ENCODE results near the gene FHOD1. TPM values are rescaled to one million over a fixed set of nuclear protein-coding genes. Genes with fewer than 3 reads are reported as not detected.

The FHOD1 gene
- total and polyA plus RNA-seq, 12 donors: 11.6 to 71.1 (median 19.1) TPM

DNA sequence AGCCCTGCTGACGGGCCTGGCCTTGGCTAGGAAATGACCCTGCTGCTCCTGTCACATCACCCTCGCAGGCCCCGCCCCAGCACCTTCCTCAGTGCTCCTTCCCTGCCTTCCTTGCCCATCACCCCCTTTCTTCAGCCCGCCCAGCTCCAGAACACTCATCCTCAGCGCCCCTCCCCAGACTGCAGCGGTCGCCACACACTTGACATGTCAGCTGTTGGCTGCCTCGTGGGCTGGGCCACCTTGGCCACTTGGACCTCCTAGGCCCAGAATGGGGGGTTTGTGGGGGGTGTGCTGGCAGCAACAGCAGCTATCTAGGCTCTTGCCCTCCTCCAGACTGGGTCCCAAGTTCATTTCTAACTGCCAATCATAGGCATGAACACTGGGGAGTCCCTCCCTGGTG is 37.7 kb downstream of the FHOD1 start:
- WGBS, 2 donors: 87 to 91% methylated on average over 8 of the region's 8 CpGs
- H3K27ac ChIP-seq: no peak overlapping the region

DNA sequence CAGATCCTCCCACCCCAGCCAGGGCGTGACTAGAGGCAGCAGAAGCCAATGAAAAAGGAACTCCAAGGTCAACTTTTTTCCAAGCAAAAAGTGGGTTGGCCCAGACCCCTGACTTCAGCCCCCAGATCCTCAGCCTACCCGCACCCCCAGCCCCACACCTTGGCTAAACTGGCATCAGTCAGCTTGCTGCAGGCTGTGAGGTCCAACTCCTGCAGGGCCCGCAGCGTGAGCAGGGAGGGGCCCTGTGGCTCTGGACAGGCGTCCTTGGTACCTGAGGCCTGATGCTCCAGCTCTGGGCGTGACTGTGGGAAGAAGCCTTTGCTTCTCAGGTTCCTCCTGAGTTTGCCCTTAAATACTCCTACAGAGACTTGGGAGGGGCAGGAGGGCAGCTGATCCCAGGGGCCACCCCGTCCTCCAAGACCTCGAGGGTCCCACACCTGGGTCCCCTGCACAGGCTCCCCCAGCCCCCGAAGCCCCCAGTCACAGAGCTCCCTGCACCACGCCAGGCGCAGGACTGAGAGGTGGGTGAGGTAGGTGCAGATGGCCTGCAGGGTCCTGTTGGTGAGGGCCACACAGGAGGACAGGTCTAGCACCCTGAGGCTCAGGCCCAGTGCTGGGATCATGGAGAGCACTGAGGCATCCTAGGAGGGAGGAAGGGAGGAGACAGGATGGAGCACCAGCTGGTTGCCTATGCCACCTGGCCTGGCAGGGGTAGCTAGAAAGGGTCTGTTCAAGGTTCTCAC is 39.0 kb downstream of the FHOD1 start:
- no peak for ATAC-seq
- WGBS, 2 donors: 93 to 95% methylated on average over 11 of the region's 11 CpGs
- Histone ChIP-seq H3K27me3 (no peaks in the 10 kb centered on the region), H3K4me1 (peaks cover 0 to 7% (median 4%) of the 10 kb centered on the region in 9 donors), H3K36me3 (peaks cover 0 to 42% (median 0%) of the 10 kb centered on the region in 9 donors), H3K27ac (no peak overlapping the region), H3K9me3 (no peaks in the 10 kb centered on the region), H3K4me3 (no peak overlapping the region)
- TF ChIP-seq, protein P1, sequence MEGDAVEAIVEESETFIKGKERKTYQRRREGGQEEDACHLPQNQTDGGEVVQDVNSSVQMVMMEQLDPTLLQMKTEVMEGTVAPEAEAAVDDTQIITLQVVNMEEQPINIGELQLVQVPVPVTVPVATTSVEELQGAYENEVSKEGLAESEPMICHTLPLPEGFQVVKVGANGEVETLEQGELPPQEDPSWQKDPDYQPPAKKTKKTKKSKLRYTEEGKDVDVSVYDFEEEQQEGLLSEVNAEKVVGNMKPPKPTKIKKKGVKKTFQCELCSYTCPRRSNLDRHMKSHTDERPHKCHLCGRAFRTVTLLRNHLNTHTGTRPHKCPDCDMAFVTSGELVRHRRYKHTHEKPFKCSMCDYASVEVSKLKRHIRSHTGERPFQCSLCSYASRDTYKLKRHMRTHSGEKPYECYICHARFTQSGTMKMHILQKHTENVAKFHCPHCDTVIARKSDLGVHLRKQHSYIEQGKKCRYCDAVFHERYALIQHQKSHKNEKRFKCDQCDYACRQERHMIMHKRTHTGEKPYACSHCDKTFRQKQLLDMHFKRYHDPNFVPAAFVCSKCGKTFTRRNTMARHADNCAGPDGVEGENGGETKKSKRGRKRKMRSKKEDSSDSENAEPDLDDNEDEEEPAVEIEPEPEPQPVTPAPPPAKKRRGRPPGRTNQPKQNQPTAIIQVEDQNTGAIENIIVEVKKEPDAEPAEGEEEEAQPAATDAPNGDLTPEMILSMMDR (IDR thresholded peaks at IDR 0.05): no peak
- no peak for DNase-seq
- intact Hi-C loops (cut with DNase I): no loop called here

More for the DNA sequence above, 37.7 kb downstream of the FHOD1 start:
- Histone ChIP-seq H3K36me3 (peaks cover 0 to 29% (median 0%) of the 10 kb centered on the region in 9 donors), H3K27me3 (no peaks in the 10 kb centered on the region), H3K4me3 (no peak overlapping the region), H3K9me3 (no peaks in the 10 kb centered on the region), H3K4me1 (peaks cover 0 to 13% (median 10%) of the 10 kb centered on the region in 9 donors)
- DNase-seq: no peak
- no peak for ATAC-seq
- TF ChIP-seq, protein P1 (IDR thresholded peaks at IDR 0.05): no peak
- intact Hi-C loops (cut with DNase I): no loop called here

DNA sequence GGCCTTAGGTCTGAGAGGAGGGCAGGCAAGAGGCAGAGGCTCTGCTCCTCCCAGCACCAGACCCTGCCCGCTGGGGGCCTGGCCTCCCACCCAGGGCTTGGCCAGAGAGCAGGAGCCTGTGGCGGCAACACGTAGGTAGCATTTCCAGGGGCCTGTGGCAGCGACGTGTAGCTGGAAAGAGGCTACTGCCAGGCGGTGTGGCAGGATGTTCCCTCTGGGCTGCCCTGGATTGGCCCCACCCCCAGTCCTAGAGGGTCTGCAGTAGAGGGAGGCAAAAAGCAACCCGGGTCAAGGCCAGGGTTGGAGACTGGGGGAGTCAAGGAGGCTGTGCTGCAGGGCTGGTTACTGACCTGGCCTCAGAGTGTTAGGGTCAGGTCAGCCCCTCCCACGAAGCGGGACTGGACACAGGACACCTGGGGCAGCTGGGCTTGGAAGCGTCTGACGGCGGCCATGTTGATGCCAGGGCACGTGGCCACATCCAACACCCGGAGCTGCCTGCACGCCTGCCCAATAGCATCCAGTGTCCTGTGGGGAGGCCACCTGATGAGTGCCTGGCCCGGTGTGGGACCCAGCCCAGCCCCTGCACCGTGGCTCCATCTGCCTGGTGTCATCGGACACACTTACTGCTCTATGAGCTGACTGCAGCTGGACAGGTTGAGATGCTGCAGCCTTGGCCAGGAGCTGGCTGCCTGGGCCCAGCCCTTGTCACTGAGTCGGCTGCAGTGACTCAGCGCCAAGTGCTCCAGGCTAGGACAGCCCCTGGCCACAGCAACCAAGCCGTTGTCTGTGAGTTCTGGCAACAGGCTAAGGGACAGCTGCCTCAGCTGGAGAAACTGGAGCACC is 39.8 kb downstream of the FHOD1 start:
- TF ChIP-seq, protein P1 (IDR thresholded peaks at IDR 0.05): no peak
- no peaks in the 10 kb centered on the region for H3K9me3 ChIP-seq
- no peak for ATAC-seq
- WGBS, 2 donors: 81 to 82% methylated on average over 21 of the region's 21 CpGs
- no peak overlapping the region for H3K27ac ChIP-seq
- H3K27me3 ChIP-seq: no peaks in the 10 kb centered on the region
- DNase-seq: no peak
- intact Hi-C loops (cut with DNase I): no loop called here
- no peak overlapping the region for H3K4me3 ChIP-seq
- H3K36me3 ChIP-seq: peaks cover 0 to 50% (median 0%) of the 10 kb centered on the region in 9 donors
- no peaks in the 10 kb centered on the region for H3K4me1 ChIP-seq

DNA sequence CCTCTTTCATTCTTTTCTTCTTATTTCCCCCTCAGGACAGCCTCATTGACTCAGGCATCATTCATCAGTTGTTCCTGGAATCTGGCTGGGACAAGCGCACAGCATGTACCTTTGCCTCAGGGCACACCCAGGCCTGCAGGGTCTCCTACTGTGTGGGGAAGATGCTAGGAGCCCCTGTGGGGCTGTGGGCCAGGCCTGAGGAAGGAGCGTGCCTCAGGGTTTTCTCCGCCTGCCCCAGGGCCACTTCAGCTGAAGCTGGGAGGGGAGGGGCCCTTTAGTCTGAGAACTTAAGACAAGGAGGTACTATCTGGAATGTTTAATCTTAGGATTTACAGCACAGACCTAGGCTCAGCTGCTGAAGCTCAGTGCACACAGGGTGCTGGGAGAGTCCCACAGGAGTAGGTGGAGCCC is 40.4 kb downstream of the FHOD1 start:
- intact Hi-C loops (cut with DNase I): no loop called here

More for the DNA sequence above, 40.4 kb downstream of the FHOD1 start:
- WGBS, 2 donors: 89 to 97% methylated on average over 3 of the region's 3 CpGs
- ATAC-seq (no peak), DNase-seq (no peak)
- H3K4me3 ChIP-seq: no peak overlapping the region
- H3K27me3 ChIP-seq: no peaks in the 10 kb centered on the region
- no peaks in the 10 kb centered on the region for H3K4me1 ChIP-seq
- TF ChIP-seq, protein P1 (IDR thresholded peaks at IDR 0.05): no peak
- H3K36me3 ChIP-seq: peaks cover 0 to 56% (median 3%) of the 10 kb centered on the region in 9 donors
- H3K27ac ChIP-seq: no peak overlapping the region
- H3K9me3 ChIP-seq: no peaks in the 10 kb centered on the region
